Sigmoid colon (tissue), 4 donors: Measurements from ENCODE around the gene THAP4.

Source experiments
- CTCF ChIP-seq, 4 experiments: fragments of 450-650 bp in 3 of 4; fragments of 200-600 bp in 1 of 4; IDR thresholded peaks; one replicate each; pipeline ENCODE4 v1.5.1; 2016 to 2019; ENCODE audit warnings: antibody characterized with exemption in 4 of 4, mild to moderate bottlenecking in 3 of 4, moderate library complexity in 2 of 4
- POLR2A ChIP-seq, 2 donors: fragments of 450-650 bp; IDR thresholded peaks; one replicate each; pipeline ENCODE4 v1.6.1; 2016; ENCODE audit warnings: antibody characterized with exemption in 2 of 2, mild to moderate bottlenecking in 2 of 2, moderate library complexity in 2 of 2
- POLR2AphosphoS5 ChIP-seq, 4 donors: sonication (generic); formaldehyde crosslinking; IDR thresholded peaks; one replicate each; pipeline ENCODE4 v1.6.1; 2017; ENCODE audit warnings: antibody characterized with exemption in 4 of 4

- no peak for TF ChIP-seq CTCF (IDR thresholded peaks at IDR 0.05)
- no peak for TF ChIP-seq POLR2A (IDR thresholded peaks at IDR 0.05)
- TF ChIP-seq POLR2AphosphoS5 (IDR thresholded peaks at IDR 0.05), result no peak
These were observed 60.7 kb downstream of the THAP4 start for GRCh38 chr2:241576293-241576654.
